ENCODE measurements around the gene PON2.

PON2 gene

DNA sequence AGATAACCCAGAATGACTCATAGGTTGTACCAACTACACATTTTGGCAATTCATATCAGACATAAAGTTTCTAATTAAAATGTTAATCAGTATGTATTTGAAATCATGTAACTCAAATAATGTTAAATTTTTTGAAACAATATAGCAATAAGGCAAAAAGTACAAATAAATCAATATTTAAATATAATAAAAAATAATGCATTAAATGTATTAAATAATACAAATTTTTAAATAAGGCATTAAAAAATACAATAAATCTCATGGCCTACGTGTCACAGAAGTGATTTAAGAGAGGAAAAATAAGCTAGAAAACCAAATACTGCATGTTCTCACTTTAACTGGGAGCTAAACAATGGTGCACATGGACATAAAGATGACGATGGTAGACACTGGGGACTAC, 9.1 kb downstream of the PON2 start:
- no peak overlapping the region for H3K4me3 ChIP-seq (ENCODE audit: control insufficient read depth, low read depth, low read length)
- DNase-seq (ENCODE audit: low read depth) = no peak
- TF ChIP-seq, protein P1, sequence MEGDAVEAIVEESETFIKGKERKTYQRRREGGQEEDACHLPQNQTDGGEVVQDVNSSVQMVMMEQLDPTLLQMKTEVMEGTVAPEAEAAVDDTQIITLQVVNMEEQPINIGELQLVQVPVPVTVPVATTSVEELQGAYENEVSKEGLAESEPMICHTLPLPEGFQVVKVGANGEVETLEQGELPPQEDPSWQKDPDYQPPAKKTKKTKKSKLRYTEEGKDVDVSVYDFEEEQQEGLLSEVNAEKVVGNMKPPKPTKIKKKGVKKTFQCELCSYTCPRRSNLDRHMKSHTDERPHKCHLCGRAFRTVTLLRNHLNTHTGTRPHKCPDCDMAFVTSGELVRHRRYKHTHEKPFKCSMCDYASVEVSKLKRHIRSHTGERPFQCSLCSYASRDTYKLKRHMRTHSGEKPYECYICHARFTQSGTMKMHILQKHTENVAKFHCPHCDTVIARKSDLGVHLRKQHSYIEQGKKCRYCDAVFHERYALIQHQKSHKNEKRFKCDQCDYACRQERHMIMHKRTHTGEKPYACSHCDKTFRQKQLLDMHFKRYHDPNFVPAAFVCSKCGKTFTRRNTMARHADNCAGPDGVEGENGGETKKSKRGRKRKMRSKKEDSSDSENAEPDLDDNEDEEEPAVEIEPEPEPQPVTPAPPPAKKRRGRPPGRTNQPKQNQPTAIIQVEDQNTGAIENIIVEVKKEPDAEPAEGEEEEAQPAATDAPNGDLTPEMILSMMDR (IDR thresholded peaks at IDR 0.05; ENCODE audit: control insufficient read depth, insufficient read depth, low read depth, low read length, missing control alignments) = no peak

GRCh38 chr7:95424716-95425115, 10.1 kb downstream of the PON2 start:
- TF ChIP-seq, protein P1 (IDR thresholded peaks at IDR 0.05; ENCODE audit: control insufficient read depth, insufficient read depth, low read depth, low read length, missing control alignments) = no peak
- H3K4me3 ChIP-seq (ENCODE audit: control insufficient read depth, low read depth, low read length) = no peak overlapping the region
- DNase-seq (ENCODE audit: low read depth) = no peak

GRCh38 chr7:95421847-95422444, 12.9 kb downstream of the PON2 start:
- H3K4me3 ChIP-seq (ENCODE audit: control insufficient read depth, low read depth, low read length) = no peak overlapping the region
- TF ChIP-seq, protein P1 (IDR thresholded peaks at IDR 0.05; ENCODE audit: control insufficient read depth, insufficient read depth, low read depth, low read length, missing control alignments) = no peak
- DNase-seq (ENCODE audit: low read depth) = no peak

GRCh38 chr7:95421000-95421846, 13.6 kb downstream of the PON2 start:
- H3K4me3 ChIP-seq (ENCODE audit: control insufficient read depth, low read depth, low read length) = no peak overlapping the region
- TF ChIP-seq, protein P1 (IDR thresholded peaks at IDR 0.05; ENCODE audit: control insufficient read depth, insufficient read depth, low read depth, low read length, missing control alignments) = no peak
- no peak for DNase-seq (ENCODE audit: low read depth)

GRCh38 chr7:95412075-95412474, 22.8 kb downstream of the PON2 start:
- no peak for DNase-seq (ENCODE audit: low read depth)
- no peak overlapping the region for H3K4me3 ChIP-seq (ENCODE audit: control insufficient read depth, low read depth, low read length)
- TF ChIP-seq, protein P1 (IDR thresholded peaks at IDR 0.05; ENCODE audit: control insufficient read depth, insufficient read depth, low read depth, low read length, missing control alignments) = no peak

GRCh38 chr7:95411666-95412065, 23.2 kb downstream of the PON2 start:
- TF ChIP-seq, protein P1 (IDR thresholded peaks at IDR 0.05; ENCODE audit: control insufficient read depth, insufficient read depth, low read depth, low read length, missing control alignments) = no peak
- H3K4me3 ChIP-seq (ENCODE audit: control insufficient read depth, low read depth, low read length) = no peak overlapping the region
- no peak for DNase-seq (ENCODE audit: low read depth)

Measured in AG09309 (cell line).